Tibial nerve (tissue), 4 donors: Measurements from ENCODE around the gene SLC10A3. TPM values are rescaled to one million over a fixed set of nuclear protein-coding genes. Genes with fewer than 3 reads are reported as not detected.

ENCODE experiments used
- DNase-seq, 2 donors: peaks; one replicate each; pipeline ENCODE4 v3.0.0-alpha.2; 2019; ENCODE audit warnings: low spot score in 2 of 2
- H3K27ac ChIP-seq, 4 donors: fragments of 200-600 bp; sonication (generic) in 3 of 4; one replicate each; pipeline ENCODE4 v1.5.1; 2017 to 2019; ENCODE audit warnings: mild to moderate bottlenecking in 1 of 4
- H3K27me3 ChIP-seq, 2 donors: fragments of 200-600 bp; sonication (generic) in 1 of 2; one replicate each; pipeline versions ENCODE4 v1.5.1 to v1.6.0; 2017 to 2019
- H3K36me3 ChIP-seq, 3 donors: fragments of 200-600 bp; sonication (generic); one replicate each; pipeline ENCODE4 v1.5.1; 2018 to 2019
- H3K4me1 ChIP-seq, 4 donors: fragments of 200-600 bp; sonication (generic) in 3 of 4; one replicate each; pipeline ENCODE4 v1.5.1; 2017 to 2019
- H3K4me3 ChIP-seq, 4 donors: fragments of 200-600 bp; sonication (generic) in 3 of 4; one replicate each; pipeline ENCODE4 v1.5.1; 2017 to 2019; ENCODE audit warnings: mild to moderate bottlenecking in 1 of 4, moderate library complexity in 1 of 4
- H3K9me3 ChIP-seq, 4 donors: fragments of 200-600 bp; sonication (generic) in 3 of 4; one replicate each; pipeline ENCODE4 v1.5.1; 2017 to 2019
- CTCF ChIP-seq, 5 experiments: fragments of 200-600 bp in 3 of 5; fragments of 450-650 bp in 2 of 5; sonication (generic) in 3 of 5; IDR thresholded peaks; one replicate each; pipeline ENCODE4 v1.5.1; 2016 to 2019; ENCODE audit warnings: antibody characterized with exemption in 5 of 5, mild to moderate bottlenecking in 3 of 5, moderate library complexity in 2 of 5
- EP300 ChIP-seq, 2 donors: sonication (generic); formaldehyde crosslinking; IDR thresholded peaks; one replicate each; pipeline ENCODE4 v1.6.1; 2017; ENCODE audit warnings: antibody characterized with exemption in 2 of 2, mild to moderate bottlenecking in 1 of 2
- POLR2A ChIP-seq, 2 donors: fragments of 450-650 bp; IDR thresholded peaks; one replicate each; pipeline ENCODE4 v1.6.1; 2017; ENCODE audit warnings: antibody characterized with exemption in 2 of 2, mild to moderate bottlenecking in 2 of 2, moderate library complexity in 2 of 2
- WGBS, 2 donors: methylation state at CpG; one replicate each; pipeline ENCODE4 v1.1.5; 2018; 5-methylcytosine and 5-hydroxymethylcytosine counted together
- total RNA-seq, 4 donors: library from RNA; depleted of rRNA; stranded (reverse); fragments of >200 nt; gene quantifications; one replicate each; pipeline ENCODE4 v1.1.0, GENCODE V29; 2016

The SLC10A3 gene
- total RNA-seq, 4 donors from 2014 or later, result 17.8 to 40.6 (median 27.0) TPM

DNA sequence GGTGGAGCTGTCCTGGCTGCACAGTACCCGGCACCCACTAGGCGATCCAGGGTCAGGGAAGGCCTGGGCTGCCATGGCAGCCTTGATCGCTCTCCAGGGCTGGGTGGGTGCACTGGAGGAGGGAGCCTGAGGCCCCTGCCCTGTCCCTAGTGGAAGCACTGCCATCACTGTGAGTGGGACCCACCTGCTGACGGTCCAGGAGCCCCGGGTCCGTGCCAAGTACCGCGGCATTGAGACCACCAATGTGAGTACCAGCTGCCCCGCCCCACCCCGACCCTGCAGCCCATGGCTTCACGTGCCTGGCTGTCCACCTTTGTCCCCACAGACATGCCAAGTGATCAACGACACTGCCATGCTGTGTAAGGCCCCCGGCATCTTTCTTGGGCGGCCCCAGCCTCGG lies 23.5 kb downstream of the SLC10A3 start:
- WGBS, 2 donors, result 96 to 100% methylated on average over 1 to 5 of the region's 15 CpGs
- Histone ChIP-seq H3K36me3 (peaks cover 0 to 85% (median 0%) of the 10 kb centered on the region in 3 donors), H3K4me3 (no peak overlapping the region), H3K27ac (no peak overlapping the region), H3K9me3 (no peaks in the 10 kb centered on the region), H3K4me1 (peaks cover 0 to 2% (median 0%) of the 10 kb centered on the region in 4 donors), H3K27me3 (no peaks in the 10 kb centered on the region)
- TF ChIP-seq EP300 (IDR thresholded peaks at IDR 0.05) (no peak), POLR2A (IDR thresholded peaks at IDR 0.05) (no peak), CTCF (IDR thresholded peaks at IDR 0.05) (no peak)
- no peak for DNase-seq

DNA sequence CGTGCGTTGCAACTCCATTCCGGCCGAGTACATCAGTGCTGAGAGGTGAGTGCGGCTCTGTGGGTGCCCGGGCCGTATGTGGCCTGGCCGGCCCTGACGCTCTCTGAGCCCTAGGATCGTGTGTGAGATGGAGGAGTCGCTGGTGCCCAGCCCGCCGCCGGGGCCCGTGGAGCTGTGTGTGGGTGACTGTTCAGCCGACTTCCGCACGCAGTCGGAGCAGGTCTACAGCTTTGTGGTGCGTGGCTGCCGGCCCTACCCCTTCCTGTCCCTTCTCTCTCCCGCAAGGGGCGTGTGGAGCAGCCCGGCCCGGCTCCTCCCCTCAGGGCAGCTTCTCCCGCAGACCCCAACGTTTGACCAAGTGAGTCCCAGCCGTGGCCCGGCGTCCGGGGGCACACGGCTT lies 24.4 kb downstream of the SLC10A3 start:
- Histone ChIP-seq H3K4me3 (no peak overlapping the region), H3K27me3 (no peaks in the 10 kb centered on the region), H3K36me3 (peaks cover 0 to 76% (median 0%) of the 10 kb centered on the region in 3 donors), H3K9me3 (no peaks in the 10 kb centered on the region), H3K4me1 (peaks cover 0 to 11% (median 0%) of the 10 kb centered on the region in 4 donors), H3K27ac (no peak overlapping the region)
- no peak for DNase-seq
- TF ChIP-seq EP300 (IDR thresholded peaks at IDR 0.05), result no peak
- TF ChIP-seq POLR2A (IDR thresholded peaks at IDR 0.05), result no peak
- TF ChIP-seq CTCF (IDR thresholded peaks at IDR 0.05), result no peak
- 86 to 92% methylated on average over 15 to 28 of the region's 32 CpGs for WGBS, 2 donors

DNA sequence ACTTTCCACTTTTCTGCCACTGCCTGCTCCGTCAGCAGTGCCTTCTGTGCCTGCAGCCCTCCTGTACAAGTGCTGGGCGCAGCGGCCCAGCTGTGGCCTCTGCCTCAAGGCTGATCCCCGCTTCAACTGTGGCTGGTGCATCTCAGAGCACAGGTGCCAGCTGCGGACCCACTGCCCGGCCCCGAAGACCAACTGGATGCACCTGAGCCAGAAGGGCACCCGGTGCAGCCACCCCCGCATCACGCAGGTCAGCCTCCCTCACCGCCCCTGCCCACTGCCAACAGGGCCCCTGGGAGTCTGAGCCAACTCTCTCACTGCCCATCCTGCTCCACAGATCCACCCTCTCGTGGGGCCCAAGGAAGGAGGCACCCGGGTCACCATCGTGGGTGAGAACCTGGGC lies 24.8 kb downstream of the SLC10A3 start:
- TF ChIP-seq CTCF (IDR thresholded peaks at IDR 0.05) (no peak), EP300 (IDR thresholded peaks at IDR 0.05) (no peak), POLR2A (IDR thresholded peaks at IDR 0.05) (no peak)
- H3K4me3 ChIP-seq, result no peak overlapping the region
- no peak overlapping the region for H3K27ac ChIP-seq
- no peaks in the 10 kb centered on the region for H3K27me3 ChIP-seq
- 90 to 93% methylated on average over 2 to 13 of the region's 14 CpGs for WGBS, 2 donors
- H3K9me3 ChIP-seq, result no peaks in the 10 kb centered on the region
- no peak for DNase-seq
- H3K36me3 ChIP-seq, result peaks cover 0 to 72% (median 0%) of the 10 kb centered on the region in 3 donors
- peaks cover 0 to 15% (median 0%) of the 10 kb centered on the region in 4 donors for H3K4me1 ChIP-seq

- Histone ChIP-seq H3K27me3 (no peaks in the 10 kb centered on the region), H3K9me3 (no peaks in the 10 kb centered on the region), H3K4me1 (peaks cover 0 to 23% (median 1%) of the 10 kb centered on the region in 4 donors), H3K4me3 (no peak overlapping the region), H3K27ac (no peak overlapping the region), H3K36me3 (peaks cover 0 to 65% (median 0%) of the 10 kb centered on the region in 3 donors)
- TF ChIP-seq POLR2A (IDR thresholded peaks at IDR 0.05) (no peak), CTCF (IDR thresholded peaks at IDR 0.05) (no peak), EP300 (IDR thresholded peaks at IDR 0.05) (no peak)
- DNase-seq, result no peak
- WGBS, 2 donors, result 88 to 90% methylated on average over 13 to 25 of the region's 28 CpGs
Measured at GRCh38 chrX:154464806-154465365, 25.5 kb downstream of the SLC10A3 start.

DNA sequence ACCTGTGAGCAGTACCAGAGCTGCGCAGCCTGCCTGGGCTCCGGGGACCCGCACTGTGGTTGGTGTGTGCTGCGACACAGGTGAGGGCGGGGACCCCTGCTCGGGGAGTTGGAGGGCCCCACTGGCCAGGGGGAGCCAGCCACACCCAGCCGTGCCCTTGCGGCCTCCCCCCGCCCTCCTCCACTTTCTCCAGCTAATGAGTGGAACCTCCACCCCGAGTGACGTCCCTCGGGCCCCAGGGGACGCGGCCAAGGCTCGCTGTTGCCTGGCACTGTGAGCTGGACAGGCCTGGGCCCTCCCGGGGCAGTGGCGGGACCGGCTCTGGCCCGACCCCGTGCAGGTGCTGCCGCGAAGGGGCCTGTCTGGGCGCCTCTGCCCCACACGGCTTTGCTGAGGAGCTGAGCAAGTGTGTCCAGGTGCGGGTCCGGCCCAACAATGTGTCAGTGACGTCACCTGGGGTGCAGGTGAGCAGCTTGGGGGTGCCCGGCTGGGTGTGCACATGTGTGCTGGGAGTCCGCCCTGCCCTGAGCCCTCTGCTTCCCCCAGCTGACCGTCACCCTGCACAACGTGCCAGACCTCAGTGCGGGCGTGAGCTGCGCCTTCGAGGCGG lies 26.7 kb downstream of the SLC10A3 start:
- H3K27me3 ChIP-seq, result no peaks in the 10 kb centered on the region
- H3K4me1 ChIP-seq, result peaks cover 0 to 30% (median 4%) of the 10 kb centered on the region in 4 donors
- WGBS, 2 donors, result 87 to 100% methylated on average over 4 to 32 of the region's 36 CpGs
- H3K4me3 ChIP-seq, result no peak overlapping the region
- TF ChIP-seq POLR2A (IDR thresholded peaks at IDR 0.05) (no peak), CTCF (IDR thresholded peaks at IDR 0.05) (no peak), EP300 (IDR thresholded peaks at IDR 0.05) (no peak)
- peaks cover 0 to 53% (median 0%) of the 10 kb centered on the region in 3 donors for H3K36me3 ChIP-seq
- no peak overlapping the region for H3K27ac ChIP-seq
- no peak for DNase-seq
- no peaks in the 10 kb centered on the region for H3K9me3 ChIP-seq
